ENCODE data around the gene CMIP.

DNA sequence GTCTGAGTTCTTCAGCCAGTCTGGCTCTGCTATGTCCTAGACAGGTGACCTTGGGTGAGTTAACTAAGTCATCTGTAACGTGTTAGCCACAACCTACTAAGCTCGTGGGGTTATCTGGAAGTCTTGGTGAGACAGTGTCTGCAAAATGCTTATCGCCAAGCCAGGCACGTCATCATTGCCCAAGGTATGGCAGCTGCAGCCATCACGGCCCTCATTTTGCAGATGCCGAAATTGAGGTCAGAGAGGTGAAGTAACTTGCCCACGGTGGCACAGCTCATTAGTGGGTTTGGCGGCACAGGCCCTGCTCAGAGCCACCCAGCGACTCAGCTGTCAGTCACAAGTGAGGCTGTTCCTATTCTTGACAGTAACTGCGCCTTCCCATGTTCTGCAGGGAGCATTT is 79.8 kb downstream of the CMIP start:
- TF ChIP-seq SIX5 (IDR thresholded peaks at IDR 0.05; ENCODE audit: low read depth, low read length, severe bottlenecking) (no peak), MXI1 (IDR thresholded peaks at IDR 0.05; ENCODE audit: low read depth, low read length) (no peak), ZNF217 (IDR thresholded peaks at IDR 0.05) (no peak), RCOR1 (conservative IDR thresholded peaks at IDR 0.05; ENCODE audit: low read depth, low read length) (no peak), ZBTB11 (CRISPR knock-in tag; IDR thresholded peaks at IDR 0.05) (no peak), CBFB (IDR thresholded peaks at IDR 0.05; ENCODE audit: low read depth) (no peak), NBN (IDR thresholded peaks at IDR 0.05) (no peak), EP300 (IDR thresholded peaks at IDR 0.05; ENCODE audit: borderline replicate concordance in 1 of 2, control insufficient read depth in 1 of 2, low read depth in 2 of 2, low read length in 2 of 2) (no peak)
- TF ChIP-seq, protein P1, sequence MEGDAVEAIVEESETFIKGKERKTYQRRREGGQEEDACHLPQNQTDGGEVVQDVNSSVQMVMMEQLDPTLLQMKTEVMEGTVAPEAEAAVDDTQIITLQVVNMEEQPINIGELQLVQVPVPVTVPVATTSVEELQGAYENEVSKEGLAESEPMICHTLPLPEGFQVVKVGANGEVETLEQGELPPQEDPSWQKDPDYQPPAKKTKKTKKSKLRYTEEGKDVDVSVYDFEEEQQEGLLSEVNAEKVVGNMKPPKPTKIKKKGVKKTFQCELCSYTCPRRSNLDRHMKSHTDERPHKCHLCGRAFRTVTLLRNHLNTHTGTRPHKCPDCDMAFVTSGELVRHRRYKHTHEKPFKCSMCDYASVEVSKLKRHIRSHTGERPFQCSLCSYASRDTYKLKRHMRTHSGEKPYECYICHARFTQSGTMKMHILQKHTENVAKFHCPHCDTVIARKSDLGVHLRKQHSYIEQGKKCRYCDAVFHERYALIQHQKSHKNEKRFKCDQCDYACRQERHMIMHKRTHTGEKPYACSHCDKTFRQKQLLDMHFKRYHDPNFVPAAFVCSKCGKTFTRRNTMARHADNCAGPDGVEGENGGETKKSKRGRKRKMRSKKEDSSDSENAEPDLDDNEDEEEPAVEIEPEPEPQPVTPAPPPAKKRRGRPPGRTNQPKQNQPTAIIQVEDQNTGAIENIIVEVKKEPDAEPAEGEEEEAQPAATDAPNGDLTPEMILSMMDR (IDR thresholded peaks at IDR 0.05 in 2 of 3, conservative IDR thresholded peaks at IDR 0.05 in 1 of 3; ENCODE audit: control insufficient read depth in 2 of 3, extremely low read depth in 1 of 3, insufficient read depth in 1 of 3, low read depth in 3 of 3, low read length in 3 of 3) = no peak

Data from GM12878 (cell line).